Erythroblast (primary cell): ENCODE results near the gene SHB.

Experiments used
- GATA1 ChIP-seq: IDR thresholded peaks from 2 replicates; pipeline ENCODE4 v1.6.1; 2011; ENCODE audit warnings: low read depth, mild to moderate bottlenecking, control low read depth, low read length, moderate library complexity
- POLR2A ChIP-seq: IDR thresholded peaks from 2 replicates; pipeline ENCODE4 v1.6.1; 2011; ENCODE audit warnings: mild to moderate bottlenecking, low read length

DNA sequence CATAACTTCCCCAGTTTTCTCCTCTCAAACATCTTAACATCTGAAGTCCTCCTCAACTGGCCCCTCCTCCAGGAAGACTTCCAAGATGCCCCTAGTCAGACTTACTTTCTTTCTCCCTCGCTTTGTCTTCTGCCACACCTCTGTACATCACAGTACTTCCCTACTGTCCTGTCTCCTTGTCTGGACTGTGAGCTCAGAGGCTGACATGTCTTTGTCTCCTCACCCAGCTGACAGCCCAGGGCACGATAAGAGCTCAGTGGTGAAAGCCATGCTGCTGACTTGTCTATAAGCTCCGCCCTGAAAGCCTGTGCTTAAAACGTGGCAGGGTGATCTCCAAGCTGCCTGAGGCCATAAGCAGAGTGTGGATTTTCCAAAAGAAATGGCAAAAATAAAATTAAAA lies 132.1 kb downstream of the SHB start:
- TF ChIP-seq POLR2A (no peak), GATA1 (no peak)
